Amygdala (tissue), 56 donors: ENCODE data around the gene SLC25A10.
"Not testable (repeated sequence)": the region's sequence is repeated elsewhere in the genome, so short reads cannot be mapped to it uniquely, and the experiment has no call there.

Experiments used
- DNase-seq, 56 donors: peaks; one replicate each; lab custom pipeline; 2025; lab: John Stamatoyannopoulos, UW

Gene SLC25A10

GRCh38 chr17:81739593-81739992, 27.5 kb downstream of the SLC25A10 start:
- not testable (repeated sequence) for DNase-seq

DNA sequence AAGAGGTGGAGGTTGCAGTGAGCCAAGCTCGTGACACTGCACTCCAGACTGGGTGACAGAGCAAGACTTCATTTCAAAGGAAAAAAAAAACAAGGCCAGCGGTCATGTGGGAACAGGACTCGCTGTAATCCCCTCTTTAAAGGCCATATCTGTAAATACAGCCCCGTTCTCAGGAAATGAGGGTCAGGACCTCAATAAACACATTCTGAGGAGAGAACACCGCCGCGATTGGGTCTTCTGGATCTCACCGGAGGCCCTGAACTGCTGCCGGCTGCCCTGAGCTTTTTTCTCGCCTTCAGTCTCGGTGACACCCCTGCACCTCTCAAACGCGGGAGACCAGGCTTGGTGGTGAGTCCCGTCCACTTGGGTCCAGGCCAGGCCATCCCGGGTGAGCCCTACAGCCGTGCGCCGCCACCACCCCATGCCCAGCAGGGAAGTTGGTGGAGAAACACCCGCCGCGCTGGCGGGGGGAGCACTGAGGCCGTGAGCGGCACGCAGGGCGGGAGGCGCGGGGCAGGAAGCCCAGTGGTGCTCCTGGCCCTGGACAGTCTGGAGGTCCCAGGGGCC, 28.4 kb downstream of the SLC25A10 start:
- DNase-seq = no peak

DNA sequence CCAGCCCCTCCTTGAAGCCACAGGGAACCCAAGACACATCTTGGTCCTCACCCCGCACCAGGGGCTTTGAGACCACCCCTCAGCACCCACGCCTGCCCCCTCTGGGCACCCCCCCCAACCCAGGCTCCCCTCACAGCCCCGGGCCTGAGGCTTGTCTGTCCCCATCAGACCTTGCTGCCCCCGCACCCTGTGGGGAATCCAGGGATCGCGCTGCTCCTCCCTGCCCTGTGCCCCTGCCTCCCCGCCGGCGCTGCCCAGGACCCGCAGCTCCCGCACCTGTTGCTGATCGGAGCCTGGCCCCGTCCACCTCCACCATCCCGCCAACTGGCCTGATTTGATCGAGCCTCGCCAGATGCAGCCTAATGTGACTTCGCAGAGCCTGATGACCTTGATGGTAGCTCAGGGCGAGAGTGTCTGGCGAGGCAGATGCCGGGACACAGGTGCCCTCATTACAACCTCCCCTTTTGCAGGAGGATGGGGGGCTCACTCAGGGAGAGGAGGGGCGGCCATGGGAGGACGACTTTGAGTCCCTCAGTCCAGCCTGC, 29.0 kb downstream of the SLC25A10 start:
- DNase-seq = no peak

DNA sequence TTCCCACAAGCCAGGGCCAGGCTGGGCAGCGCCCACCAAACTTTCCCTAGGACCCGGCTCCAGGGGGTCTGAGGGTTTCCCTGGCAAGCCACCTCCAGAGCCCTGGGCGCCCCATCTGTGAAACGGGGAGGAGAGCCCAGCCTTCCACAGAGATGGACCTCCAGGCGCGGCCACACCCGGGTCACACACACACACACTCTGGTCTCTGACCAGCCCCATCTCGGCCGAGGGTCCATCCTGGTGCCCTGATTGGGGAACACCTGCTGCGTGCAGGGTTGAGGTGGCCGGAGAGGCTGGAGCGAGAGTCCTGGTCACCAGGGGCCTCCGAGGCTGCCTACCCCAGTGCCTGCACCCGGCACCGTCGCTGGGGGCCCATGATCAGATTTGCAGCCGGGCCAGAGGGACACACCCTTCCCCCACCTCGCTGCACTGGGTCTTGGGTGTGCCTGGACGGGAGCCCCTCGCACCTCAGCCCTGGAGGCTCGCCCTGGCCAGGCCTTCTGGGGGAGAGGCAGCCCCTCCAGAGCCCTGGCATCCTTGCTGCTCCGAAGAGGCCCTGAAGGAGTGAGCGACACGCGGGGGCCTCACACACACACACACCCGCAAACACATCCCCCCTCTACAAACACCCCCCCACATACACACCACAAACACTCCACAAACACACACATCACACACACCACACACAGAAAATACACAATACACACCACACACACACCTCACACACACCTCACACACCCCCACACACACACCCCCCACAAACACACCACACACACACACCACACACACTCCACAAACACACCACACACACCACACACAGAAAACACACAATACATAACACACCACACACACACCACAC, 29.7 kb downstream of the SLC25A10 start:
- no peak for DNase-seq
